Femur (tissue), 1 donor: ENCODE data around the gene C11orf68.

Source experiments
- DNase-seq: peaks from one replicate; pipeline ENCODE4 v3.0.0-alpha.2; 2017

Gene C11orf68

DNA sequence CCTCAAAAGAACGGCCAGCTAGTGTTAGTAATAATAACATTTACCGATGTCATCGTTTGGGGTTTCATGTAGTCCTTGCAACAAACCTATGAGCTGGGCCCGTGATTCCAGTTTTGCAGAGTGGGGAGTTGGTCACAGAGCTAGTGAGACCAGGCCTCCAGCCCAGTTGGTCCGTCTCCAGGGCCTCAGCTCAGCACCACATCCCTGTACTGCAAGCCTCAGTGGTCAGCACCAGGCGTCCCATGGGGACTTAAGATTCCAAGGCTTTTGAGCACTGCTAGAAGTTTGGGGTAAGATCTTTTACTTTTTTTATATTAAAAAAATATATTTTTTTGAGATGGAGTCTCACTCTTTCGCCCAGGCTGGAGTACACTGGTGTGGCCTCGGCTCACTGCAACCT, 25.3 kb upstream of the C11orf68 start:
- DNase-seq: no peak

DNA sequence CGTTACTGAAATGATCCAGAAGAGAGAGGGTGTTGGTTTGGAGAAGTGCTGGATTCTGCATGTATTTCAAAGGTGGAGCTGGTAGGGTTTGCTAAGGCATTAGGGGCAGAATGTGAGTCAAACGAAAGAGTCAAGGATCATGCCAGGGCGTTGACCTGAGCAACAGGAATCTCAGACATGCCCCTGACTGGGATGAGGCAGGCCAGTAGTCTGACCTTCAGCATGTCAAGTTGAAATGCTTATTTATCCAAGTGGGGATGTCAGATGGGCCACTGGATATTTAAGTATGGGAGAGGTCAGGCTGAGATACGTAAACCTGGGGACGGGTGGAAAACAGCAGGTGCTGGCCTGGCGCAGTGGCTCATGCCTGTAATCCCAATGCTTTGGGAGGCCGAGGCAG, 23.7 kb upstream of the C11orf68 start:
- no peak for DNase-seq

DNA sequence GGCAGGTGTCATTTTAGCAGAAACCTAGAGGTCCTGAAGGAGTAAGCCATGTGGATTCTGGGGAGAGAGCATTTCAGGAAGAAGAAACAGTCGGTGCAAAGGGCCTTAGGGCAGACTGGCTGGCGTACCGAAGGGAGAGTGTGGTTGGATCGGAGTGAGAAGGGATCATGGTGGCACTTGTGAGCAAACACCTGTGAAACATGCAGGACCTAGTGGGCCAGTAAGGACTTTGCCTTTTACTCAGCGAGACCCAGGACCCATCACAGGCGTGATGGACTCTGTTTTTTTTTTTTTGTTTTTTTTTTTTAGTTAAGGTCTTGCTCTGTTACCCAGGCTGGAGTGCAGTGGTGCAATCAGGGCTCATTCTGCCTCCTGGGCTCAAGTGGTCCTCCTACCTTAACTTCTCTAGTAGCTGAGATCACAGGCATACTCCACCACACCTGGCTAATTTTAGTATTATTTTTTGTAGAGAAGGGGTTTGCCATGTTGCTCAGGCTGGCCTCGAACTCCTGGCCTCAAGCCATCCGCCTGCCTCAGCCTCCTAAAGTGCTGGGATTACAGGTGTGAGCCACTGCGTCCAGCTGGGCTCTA, 23.0 kb upstream of the C11orf68 start:
- DNase-seq: no peak

DNA sequence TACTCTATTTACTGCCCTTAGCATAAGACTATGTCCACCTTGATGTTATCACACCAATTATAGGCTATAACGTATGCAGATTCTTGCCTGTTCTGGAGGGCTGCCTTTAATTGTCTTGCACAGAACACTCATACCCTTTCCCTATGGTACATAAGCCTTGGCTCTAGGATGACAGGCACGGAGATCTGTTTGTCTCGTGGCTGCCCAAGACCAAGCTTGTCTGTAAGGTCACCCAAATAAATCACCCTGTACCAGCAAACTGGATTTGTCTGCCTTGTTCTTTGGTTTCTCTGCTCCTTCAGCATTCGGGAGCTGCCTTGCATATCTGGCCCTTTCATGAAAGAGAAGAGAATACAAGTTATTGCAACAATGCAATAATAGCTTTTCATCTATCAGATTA, 18.9 kb upstream of the C11orf68 start:
- no peak for DNase-seq

DNA sequence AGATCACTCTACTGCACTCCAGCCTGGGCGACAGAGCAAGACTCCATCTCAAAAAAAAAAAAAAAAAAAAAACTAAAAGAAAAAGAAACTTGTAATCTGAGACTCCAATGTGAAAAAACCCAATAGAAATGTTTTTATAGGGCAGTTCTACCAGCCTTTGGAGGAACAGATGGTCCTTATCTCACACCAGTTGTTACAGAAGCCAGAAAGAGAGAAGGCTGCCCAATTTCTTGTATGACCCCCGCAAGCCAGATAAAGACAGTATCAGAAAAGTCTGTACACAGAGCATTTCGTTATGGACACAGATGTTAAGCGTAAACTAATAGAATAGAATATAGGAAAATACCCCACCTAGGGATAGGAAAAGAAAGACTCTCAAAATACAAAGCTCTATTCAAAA, 15.2 kb upstream of the C11orf68 start:
- no peak for DNase-seq

DNA sequence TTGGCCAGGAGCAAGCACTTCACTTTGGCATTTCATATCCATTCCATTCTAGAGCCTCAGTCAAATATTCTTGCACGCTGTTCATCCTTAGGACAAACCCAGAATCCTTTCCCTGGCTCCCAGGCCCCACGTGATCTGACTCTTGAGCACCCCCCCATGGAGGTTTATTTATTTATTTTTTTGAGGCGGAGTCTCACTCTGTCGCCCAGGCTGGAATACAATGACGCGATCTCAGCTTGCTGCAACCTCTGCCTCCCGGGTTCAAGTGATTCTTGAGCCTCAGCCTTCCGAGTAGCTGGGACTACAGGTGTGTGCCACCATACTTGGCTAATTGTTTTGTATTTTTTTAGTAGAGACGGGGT, 13.7 kb upstream of the C11orf68 start:
- DNase-seq: no peak

DNA sequence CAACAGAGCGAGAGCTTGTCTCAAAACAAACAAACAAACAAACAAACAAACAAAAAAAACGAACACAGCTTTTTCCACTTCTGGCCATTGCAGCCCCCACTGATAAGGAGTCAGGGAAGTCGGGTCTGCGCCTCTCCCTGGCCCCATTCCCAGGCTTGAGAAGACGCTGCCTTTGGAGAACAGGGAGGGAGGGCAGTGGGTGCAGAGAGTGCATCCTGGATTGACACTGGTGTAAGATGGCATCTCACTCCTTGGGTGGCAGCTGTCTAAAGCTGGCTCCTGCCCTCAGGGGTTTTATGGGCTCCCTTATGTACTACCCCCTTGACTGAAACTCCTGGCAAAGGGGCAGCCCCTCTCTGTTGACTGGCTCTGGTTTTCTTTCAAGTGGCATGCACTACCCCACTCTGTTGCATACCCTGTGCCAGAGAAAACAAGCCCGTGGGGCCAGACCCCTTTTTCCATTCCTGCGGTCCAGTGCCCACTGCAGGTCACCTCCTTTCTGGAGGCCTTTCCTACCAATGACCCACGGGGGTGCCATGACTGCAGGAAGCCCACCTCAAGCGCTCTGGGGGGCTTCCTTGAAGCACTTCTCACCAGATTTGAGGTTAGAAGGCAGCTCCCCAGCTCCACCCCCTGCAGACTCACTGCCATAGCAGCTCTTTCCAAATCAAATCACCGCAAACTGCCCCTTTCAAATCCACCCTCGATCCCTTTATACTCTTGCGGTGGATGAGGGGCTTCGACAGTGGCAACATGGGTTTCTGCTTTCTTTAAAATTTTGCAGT, 13.1 kb upstream of the C11orf68 start:
- DNase-seq: no peak

DNA sequence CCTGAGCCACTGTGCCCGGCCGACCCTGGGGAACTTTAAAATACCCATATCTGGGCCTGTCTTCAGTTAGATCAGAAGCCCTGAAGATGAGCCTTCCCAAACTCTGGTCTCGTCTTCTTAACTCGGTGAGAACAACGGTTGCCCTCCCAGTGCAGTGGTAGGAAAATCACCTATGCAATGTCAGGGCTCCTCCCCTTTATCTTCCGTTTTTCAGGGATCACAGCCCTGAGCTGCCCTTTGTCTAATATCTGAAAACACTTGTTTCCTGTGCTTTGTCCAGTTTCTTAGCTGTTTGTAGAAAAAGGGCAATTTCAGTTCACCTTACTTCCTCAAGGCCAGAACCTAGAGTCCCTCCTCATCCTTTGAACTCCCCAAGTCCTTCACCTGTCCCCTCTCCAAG, 9.8 kb upstream of the C11orf68 start:
- DNase-seq: no peak

DNA sequence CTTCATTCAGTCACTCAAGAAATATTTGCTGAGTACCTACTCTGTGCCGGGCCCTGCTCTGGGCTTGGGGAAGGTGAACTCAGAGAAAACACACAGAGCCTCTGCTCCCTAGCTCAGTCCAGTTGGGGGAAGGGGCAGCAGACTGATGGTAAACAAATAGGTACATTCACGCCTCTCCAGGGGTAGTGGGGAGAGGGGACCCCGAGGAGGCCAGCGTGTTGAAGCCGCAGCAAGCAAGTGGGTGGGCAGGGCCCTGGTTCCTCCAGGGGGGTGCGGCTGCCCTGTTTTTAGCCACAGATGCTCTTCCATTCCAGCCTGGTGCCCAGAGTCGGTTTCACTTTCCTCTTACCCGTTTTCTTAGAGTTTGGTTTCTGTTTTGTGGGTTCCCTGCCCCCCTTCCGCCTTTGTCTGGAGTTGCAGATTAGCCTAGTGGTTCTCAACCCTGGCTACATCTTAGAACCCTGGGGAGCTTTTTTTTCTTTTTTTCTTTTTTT, 9.1 kb upstream of the C11orf68 start:
- DNase-seq: no peak

DNA sequence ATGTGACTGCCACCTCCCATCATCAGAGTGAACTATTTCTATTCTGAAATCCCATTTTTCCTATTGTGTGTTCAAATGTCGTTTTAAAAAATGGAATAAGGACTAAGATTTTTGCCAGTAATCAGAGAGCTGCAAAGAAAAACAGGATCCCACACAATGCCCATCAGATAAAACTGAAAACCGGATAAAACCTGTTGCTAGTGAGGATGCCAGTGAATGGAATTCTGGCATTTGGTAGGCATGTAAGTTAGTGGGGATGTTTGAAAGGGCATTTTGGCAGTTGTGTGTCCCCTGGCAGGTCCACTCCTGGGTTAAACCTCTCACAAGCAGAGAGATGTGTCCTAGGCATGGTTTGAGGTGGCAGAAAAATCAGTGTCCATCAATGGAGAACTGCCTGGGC, 6.5 kb upstream of the C11orf68 start:
- DNase-seq: no peak

DNA sequence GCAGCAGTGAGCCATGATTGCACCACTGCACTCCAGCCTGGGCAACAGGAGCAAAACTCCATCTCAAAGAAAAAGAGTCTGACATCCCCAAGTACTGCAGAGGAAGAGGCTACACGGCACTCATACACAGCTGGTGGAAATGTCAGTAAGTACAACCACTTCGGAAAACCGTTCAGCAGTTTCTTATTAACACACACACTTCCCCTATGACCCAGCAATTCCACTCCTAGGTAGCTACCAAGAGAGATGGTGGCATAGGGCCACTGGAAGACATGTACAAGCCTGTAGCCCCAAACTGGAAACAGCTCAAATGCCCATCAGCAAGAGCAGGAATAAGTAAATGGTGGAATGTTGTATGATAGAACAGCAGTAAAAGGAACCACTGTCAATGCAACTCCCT, 3.7 kb upstream of the C11orf68 start:
- no peak for DNase-seq

DNA sequence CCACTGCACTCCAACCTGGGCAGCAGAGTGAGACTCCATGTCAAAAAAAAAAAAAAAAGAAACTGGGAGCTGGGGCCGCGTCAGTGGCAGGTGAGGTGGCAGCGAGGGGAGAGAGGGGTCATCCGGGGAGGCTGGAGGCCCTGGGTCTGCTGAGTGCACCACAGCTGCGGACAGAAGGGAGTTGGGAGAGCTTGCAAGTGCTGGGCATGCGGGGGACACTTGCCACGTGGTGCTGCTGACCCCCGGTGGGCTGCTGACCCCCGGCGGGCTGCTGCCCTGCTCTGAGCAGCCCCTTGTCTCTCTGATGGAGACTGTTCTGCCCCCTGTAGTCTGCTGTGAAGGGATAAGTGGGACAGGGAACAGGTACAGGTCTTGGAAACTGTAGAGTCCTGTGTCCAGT, 3.0 kb upstream of the C11orf68 start:
- no peak for DNase-seq

DNA sequence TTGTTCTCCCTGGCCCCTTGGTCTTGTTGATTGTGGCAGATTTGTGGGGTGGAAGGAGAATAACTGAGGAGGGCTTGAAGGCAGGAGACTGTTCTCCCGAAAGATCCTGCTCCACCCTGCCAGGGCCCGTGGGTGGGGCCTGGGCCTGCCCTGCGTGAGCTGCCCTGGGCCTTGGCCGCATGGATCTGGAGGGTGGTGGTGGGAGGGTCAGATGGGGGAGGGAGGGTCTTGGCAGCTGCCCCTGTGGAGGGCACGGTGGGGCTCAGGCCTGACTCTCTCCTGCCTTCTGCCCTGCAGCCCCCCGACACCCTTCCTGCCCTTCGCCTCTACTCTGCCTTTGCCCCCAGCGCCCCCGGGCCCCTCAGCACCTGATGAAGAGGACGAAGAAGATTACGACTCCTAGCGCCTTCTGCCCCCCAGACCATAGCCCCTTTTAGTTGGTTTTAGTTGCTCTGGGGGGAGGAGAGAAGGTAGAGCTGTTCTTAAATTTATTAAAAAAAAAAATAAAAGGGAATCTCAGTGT, 2.2 kb upstream of the C11orf68 start:
- no peak for DNase-seq

DNA sequence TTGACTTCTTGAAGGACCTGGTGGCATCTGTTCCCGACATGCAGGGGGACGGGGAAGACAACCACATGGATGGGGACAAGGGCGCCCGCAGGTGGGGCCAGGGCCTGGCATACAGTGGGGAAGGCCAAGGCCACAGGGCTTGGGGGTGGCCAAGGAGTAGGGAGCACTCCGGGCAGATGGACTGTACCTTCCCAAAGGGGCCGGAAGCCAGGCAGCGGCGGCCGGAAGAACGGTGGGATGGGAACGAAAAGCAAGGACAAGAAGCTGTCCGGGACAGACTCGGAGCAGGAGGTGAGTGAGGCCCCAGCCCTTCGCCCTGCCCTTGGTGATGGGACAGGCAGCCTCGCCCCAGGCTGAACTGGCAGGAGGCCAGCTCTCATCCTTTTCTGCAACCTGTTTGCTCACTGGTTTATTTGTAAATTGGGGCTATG, 1.5 kb upstream of the C11orf68 start:
- DNase-seq: no peak

DNA sequence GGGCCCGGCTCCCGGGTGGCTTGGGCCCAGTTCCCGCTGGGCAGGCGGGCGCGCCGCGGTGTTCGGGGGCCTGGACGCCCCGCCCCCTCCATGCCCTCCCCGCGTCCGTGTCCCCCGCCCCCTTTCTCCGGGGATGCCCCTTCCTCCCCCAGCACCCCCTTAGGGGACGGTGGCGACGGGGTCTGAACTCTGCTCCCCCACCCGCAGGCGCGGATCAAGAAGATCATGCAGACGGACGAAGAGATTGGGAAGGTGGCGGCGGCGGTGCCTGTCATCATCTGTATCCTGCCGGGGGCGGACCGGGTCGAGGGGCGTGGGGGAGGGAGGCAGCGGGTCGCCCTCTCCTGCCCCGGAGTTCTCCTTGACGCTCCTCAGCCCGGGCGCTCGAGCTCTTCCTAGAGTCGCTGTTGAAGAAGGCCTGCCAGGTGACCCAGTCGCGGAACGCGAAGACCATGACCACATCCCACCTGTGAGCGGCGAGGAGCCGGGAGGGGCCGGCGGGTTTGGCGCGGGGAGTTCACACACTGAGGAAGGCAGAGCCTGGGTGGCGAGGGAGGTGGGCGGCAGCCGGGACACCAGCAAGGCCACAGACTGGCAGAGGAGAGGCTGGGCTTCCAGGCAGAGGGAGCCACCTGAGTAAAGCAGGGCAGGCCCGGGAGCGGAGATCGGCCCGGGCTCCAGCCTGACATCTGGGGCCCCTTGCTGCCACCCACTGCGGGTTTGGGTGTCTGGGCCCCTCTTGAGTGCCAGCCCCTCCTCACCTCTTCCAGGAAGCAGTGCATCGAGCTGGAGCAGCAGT, 910 bp upstream of the C11orf68 start:
- no peak for DNase-seq

DNA sequence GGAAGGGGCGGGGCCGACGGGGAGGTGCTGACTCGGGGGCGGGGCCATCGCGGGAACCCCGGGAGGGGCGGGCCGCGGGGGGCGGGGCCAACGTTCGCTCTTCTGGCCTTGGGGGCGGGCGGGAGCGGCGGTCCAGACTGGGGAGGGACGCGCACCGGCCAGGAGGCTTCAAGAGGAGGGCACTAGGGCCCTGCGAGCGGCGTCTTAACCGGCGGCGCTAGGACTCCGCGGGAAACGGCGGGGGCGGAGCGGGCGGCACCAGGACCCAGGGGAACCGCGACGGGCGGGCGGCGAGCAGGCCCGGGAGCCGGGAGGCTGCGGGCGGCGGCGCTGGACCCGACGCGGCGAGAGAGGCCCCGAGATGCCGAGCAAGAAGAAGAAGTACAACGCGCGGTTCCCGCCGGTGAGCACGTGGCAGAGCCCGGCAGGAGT, 295 bp upstream of the C11orf68 start, which contains the start of gene DRAP1:
Gene DRAP1, plus strand, starts transcription at position 286 of the 432 bp plus-strand sequence. Its CDS starts 76 bp downstream, at position 362.
- DNase-seq: peak; percentile 99

DNA sequence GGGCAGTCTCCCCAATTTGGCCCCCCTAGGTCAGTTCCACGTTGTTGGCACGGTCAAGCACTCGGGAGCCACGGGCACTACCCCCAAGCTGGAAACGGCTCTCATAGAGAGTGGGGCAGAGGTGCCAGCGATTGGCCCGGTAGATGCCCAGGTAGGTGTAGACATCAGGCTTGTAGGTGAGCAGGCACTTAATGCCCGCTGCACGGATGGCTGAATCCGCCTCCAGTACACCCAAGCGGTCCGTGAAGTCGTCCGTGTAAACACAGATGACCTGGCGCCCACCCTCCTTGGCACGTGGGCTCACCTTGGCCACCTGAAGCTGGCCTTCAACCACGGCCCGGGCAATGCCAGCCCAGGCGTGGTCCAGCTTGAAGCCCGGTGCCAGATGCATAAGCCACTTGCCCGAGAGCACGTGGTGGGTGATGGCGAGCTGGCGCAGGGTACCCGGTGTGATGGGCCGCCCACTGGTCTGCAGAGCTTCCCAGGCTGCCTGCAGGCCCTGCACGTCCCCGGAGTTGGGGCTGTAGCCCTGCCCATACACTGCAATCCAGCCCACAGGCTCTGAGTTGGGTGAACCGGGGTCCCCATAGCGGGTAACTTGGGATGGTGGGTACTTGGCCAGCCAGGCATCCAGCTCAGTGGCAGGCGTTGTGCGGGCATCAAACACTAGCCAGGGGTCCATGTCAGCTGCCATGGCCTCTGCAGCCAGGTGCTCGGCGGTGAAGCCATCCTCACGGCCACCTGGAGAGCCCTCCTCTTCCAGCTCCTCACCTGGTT, 1.2 kb downstream of the C11orf68 start:
- DNase-seq: peak; percentile 39

DNA sequence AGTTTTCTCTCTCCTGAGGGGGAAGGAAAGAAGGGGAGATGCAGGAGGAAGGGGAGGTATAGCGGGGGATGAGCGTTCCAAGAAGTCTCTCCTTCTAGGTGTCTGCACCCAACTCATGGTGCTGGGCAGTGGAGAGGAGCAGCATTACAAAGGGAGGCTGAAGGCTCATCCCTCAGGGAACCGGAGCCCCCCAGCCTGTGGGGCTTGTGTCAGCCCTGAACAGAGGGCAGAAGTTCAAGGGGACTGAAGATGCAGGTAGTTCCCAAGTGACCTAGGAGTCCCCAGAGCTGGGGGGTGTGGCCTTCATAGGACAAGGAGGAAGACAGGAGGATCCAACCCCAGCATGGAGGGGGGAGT, 1.8 kb downstream of the C11orf68 start:
- no peak for DNase-seq

DNA sequence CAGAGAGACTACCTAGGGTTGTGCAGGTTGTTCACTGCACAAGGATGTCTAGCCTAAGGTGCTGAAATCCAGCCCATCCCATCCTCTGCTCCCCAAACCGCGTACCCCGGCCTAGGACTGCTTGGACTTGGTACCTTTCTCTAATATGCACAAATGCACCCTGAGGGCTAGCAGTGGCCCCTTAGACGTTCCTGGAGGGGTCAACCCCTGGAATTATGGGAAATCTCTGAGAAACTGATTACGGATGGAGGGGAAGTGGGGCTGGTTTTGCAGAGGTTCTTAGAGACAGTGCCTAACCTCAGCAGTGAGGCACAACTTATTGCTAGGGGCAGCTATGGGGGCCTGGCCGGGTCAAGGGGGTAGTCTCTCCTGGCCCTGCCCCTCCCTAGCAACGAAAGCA, 2.5 kb downstream of the C11orf68 start:
- no peak for DNase-seq

DNA sequence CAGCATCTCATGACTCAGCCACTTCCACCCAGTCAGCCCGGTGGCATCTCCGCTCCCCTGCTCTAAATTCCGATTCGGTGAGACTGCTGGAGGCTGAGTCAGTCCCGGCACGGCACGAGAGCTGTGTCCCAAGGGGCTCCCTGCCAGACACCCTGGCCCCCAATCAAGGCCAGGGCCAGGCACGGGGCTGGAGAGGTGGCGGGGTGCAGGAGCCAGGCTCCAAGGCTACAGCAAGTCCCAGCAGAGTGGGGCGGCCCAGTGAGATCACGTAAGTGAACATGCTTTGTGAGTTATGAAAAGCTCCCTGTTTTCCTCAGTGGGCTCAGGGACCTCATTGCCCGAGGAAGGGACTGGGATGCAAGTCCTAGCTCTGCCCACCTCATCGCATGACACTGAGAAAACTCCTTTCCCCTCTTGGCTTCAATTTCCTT, 3.0 kb downstream of the C11orf68 start:
- DNase-seq: peak; percentile 49

DNA sequence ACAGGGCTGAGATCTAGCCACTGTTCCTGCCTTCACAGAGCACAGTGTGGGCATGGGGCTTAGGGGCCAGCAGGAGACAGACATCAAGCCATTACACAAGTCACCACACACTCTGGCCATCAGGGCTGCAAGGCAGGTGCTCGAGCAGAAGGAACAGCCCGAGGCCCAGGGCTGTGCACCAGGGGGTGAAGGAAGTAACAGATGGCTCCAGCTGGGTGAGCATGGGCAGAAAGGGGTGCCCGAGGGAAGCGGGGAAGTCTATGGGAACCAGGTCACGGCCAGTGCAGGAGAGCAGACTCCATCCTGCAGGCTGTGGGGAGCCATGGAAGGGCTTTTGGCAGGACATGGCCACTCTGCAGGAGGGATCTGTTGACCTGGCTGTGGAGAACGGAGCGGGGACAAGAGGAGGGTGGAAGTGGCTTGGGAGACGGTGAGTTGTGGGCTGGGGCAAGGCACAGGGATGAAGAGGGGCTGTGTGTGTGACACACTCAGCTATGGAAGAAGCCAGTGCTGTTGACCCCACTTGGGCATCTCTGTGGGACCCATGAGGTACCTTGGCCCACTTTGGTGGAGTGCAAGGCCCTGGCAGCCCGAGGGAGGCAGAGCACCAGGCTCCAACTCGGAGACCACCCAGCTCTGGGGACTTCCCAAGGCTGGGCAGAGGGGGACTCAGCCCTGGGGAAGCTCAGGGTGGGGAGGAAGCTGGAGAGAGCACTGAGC, 3.6 kb downstream of the C11orf68 start:
- DNase-seq: no peak

DNA sequence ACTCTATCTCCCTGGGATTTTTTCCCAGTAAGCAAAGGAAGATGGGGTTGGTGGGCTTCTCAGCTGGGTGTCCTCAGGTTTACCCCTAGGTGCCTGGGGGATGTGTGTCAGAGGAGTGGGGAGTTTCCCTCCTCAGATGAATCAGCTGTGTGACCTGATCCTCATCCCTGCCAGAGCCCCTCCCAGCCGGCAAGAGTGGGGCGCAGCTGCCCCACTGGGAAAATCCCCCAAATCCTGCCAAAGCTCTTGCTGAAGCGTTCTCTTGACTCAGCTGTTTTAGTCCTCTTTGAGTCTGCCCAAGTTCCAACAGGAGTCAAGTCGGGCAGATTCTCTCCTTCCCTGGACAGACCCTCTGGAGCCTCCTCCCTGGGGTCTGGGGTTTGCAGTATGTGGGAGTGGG, 6.0 kb downstream of the C11orf68 start:
- no peak for DNase-seq
